Activated CD4-positive, alpha-beta T cell treated with anti-CD3 and anti-CD28 coated beads, Interleukin-2, amount 50 U/mL, for 16 hours (primary cell): Measurements from ENCODE around the gene PLXNB1.
A peak's percentile ranks its signal among the peaks of the same experiment; 100 is the strongest.
"Not testable (repeated sequence)": the region's sequence is repeated elsewhere in the genome, so short reads cannot be mapped to it uniquely, and the experiment has no call there.

Source experiments
- DNase-seq: peaks from one replicate; pipeline ENCODE4 v3.0.0-alpha.2; 2020

Gene PLXNB1

DNA sequence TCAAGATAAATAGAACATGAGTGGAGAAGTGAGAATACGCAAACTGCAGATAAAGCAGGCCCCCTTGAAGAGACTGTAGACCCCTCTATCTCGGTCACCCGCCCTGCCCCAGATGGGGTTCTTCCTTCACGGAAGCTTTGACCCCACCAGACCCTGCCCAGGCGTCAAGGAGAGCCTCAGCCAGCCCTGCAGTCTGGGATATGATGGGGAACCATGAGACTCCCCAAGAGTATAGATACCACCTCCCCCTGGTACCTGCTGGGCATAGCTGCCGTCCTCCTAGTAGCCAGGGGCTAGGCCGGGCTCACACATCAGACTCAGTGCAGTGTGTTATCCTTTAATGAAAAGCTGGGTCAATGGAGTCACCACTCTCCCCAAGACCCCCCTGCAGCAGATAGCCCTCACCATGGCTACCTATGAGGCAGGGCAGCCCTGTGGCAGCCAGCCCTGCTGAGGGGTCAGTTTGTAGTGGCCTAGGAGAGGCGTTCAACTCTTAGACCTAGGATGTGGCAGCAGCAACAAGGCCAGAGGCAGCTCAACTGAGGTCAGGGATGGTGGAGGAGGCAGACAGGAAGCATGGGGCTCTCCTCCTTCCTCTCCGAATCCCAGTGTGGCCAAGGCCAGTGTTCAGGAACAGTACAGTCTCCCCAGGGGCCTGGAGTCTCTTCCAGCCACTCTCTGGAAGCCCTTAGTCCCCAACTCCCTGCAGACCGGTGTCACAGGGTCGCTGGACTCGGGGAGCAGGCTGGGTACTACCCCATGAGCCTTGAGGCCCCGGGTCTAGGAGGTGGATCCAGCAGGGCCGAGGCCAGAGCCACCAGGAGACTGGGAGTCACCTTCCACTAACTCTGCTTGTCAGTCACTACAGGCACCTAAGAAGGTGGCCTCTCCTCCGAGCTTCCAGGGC, 26.1 kb downstream of the PLXNB1 start:
- no peak for DNase-seq

DNA sequence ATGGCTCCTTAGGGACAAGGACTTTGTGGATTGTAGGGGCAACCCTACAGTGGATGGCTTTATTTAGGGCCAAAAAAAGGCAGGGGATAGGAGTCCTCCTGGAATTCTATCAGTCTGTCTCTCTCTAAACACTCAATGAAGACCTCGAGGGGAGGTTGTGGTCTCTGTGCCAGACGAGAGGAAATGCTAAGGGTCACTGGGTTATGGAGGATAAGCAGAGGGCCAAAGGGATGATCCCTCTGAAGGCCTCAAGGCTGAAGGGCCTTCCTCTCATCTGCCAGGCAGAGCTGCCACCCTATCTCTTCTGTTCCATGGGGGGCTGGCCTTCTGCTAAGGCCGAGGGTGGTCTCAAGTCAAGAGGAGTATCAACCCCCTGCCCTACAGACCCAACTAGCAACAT, 27.0 kb downstream of the PLXNB1 start:
- DNase-seq = no peak

DNA sequence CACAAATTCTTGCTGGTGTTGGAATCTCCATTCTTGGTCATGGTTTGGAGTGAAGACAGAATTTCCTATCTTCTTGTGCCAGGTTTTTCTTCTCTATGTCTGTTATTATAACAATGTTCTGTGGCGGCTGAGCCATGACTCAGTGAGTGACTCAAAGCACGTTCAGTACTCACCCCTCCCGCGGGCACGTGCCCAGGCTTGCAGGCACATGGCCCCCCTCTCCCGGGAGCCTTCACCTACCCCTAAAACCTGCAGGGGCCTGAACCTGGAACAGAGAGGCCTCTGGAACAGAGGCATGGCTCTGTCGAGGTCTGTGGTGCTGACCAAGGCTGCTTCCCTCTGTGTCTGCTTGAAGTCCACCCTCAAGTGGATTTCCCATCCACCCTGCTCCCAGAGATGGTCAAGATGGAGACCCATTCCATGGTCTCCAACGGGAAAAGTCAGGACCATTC, 27.6 kb downstream of the PLXNB1 start:
- no peak for DNase-seq

DNA sequence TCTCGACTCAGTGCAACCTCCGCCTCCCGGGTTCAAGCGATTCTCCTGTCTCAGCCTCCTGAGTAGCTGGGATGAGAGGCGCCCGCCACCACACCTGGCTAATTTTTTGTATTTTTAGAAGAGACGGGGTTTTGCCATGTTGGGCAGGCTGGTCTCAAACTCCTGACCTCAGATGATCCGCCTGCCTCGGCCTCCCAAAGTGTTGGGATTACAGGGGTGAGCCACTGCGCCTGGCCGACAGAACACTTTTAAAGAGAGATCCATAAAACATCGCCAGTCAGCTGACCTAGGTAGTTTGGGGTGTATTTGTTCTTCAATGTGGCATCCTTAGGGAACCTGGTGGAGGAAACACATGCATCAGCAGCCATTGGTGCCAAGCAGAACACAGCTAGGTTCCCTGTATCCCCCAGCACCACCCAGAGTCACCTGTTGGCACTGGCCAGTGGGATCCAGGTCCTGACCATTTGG, 28.4 kb downstream of the PLXNB1 start:
- DNase-seq = not testable (repeated sequence)

DNA sequence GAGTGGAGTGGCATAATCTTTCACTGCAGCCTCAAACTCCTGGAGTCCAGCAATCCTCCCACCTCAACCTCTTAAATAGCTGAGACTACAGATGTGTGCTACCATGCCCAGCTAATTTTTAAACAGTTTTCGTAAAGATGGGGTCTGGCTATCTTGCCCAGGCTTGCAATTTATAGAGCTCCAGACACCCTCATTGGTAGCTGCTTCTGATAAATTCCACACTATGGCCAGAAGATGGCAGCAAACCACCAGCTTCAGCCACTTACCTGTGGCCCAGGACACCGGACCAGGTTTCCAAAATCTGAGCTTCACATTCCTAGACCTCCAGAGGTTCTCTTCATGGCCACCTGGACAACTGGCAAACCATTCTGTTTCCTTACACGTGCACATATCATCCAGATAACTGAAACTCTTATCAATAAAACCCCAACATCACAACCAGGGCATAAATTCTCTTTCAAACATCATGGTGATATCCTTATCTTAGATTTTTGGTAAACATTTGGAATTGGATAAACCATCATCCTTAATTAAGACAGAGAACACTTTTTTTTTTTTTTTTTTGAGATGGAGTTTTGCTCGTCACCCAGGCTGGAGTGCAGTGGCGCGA, 29.0 kb downstream of the PLXNB1 start:
- peak; percentile 75 for DNase-seq

DNA sequence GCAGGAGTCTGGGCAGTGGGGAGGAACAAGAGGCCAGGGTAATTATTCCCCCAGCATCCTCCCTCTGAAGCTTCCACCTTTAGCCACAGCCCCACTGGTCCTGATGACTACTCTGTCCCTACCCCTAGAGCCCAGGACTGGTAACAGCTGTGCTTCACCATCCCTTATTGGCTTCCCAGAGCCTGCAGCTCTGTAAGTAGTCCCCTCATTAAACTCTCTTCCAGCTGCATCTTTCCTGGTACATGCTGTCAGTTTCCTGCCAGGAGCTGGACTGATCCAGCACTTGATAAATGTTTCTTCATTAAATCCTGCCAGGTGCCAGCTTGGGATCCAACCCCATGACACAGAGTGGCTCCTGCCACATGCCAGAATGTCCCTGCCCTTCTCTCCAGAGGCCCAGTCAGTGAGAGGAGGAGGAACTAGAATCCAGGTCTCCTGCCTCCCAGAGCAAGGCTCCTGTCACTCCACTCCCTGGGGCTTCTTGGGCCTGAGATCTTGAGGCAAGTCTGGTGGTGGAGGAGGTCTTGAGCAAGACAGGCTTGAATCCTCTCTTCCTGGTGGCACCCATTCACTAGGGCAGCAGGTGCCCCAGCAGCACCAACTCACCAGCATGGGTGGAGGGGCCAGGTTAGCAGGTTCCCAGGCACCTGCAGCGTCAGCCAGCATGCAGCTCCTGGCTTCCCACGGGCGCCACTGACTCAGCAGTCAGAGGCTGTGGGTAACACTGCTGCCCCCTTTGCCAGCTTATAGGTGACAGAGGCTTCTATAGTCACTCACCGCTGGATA, 30.3 kb downstream of the PLXNB1 start:
- no peak for DNase-seq

DNA sequence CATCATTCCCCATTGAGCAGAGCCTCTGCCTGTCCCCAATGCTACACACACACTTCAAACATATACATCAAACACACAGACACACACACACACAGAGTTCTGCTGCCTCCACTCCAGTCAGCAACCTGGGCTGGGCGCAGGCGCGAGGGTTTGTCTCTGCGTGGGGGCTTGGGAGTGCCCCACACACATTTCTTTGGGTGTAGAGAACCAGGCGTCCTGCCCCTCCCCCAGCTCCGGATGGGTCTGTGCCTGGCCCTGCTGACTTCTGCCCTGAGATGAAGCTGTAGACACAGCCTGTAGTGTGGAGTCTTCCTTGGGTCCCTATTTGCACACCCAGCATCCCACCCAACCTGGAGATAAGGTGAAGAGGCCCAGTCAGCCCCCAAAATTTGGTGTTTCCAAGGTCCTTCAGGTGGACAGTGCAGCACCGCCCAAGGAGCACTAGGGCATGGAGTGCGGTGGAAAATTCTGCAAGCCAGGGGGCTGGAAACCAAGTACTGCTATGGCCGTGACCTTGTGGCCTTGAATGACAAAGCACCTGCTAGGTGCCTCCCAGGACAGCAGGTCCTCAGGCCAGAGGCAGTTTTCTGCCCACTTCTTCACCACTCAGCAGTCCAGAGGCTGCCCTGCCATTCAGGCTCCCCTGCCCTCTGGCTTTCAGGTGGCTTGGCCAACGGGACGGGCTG, 31.0 kb downstream of the PLXNB1 start:
- DNase-seq = no peak

DNA sequence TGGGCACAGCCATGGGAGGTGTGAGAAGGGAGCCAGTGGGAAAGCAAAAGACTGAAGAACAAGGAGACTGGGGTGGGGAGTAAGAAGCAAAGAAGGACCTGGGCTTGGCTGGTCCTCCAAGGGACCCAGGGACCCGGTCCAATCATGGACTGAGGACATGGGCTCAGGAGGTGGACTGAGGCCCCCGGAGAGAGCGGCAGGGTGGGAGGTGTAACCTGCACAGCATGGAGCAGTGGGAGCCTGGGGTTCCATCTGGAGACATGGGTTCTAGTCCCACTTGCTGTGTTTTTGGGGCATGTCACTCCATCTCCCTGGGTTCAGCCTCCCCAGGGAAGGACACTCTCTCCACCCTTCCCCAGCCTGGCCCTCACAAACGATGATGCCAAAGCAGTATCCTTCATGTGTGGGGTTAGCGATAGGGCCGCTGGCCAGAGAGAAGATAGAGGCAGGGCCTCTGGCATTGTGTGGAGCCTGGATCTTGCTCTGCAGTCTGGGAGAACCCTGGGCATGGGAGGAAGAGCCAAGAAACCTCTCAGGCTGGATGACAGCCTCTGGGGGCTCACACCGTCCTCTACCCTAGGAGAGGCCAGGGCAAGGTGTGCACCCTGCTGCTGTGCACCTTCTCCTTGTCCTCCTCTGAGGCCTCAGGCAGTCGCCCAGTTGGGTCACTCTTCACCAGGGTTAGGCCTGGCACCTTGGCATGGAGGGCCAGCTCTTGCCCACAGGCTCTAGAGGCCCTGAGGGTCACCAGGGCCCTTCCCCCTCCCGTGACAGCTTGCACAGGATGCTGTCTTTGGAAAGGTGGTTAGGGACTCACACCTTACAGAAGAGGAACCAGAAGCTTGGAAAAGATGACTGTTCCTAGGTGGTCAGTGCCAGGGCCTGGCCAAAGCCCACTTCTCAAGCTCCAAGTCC, 31.9 kb downstream of the PLXNB1 start:
- DNase-seq = no peak

DNA sequence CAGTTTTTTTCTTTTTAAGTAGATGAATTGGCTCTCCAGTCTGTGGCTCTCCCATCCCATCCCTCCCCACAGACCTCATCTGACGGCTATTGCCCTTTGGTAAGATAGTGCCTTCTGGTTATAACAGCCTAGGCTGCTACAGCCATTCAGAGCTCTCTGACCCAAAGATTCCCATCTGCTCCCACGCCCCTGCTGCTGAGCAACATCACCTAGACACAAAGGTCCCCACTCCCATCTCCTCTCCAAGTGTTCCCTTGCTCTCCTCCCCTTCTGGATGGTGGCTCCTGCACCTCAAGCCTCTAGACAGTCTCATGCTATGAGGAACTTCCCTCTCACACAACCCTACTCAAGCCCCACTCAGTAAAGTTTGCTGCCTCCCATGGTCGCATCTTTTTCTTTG, 34.2 kb downstream of the PLXNB1 start:
- DNase-seq = no peak

DNA sequence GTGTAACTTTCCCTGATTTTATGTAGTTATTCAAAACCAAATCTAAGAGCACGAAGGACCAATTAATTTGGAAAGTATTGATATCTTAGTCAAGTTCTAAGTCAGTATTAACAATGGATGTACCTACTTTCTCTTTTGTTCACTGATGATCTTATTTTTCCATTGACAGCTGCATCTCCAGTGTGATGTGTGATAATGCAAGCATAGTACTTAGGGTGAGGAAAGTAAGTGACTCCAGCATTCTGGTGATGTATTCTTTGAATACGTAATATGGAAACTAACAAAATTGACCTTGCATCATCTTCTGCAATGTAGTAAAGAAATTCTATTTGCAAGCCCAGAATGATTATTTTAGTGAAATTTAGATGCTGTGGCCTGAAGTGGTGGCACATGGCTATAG, 35.5 kb downstream of the PLXNB1 start:
- peak; percentile 45 for DNase-seq

DNA sequence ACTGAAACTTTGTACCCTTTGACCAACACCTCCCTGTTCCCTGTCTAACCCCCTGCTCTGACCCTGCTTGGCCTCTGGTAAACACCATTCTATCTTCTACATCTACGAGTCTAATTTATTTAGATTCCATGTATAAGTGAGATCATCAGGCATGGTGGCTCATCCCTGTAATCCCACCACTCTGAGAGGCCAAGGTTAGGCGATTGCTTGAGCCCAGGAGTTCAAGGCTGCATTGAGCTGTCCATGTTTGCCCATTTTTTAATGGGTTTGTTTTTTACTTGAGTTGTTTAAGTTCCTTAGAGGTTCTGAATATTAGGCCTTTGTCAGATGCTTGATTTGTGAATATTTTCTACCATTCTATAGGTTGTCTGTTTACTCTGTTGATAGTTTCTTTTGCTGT, 40.9 kb downstream of the PLXNB1 start:
- DNase-seq = no peak

DNA sequence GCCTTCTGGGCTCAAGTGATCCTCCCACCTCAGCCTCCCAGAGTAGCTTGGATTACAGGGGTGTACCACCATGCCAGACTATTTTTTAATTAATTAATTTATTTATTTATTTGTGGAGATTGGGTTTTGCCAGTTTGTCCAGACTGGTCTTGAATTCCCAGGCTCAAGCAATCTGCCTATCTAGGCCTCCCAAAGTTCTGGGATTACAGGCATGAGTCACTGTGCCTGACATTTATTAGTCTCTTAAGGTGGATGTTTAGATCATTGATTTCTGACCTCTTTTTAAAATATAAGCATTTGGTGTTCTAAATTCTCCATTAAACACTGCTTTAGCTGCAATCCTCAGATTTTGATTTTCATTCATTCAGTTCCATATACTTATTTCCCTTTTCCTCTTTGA, 42.3 kb downstream of the PLXNB1 start:
- DNase-seq = no peak

DNA sequence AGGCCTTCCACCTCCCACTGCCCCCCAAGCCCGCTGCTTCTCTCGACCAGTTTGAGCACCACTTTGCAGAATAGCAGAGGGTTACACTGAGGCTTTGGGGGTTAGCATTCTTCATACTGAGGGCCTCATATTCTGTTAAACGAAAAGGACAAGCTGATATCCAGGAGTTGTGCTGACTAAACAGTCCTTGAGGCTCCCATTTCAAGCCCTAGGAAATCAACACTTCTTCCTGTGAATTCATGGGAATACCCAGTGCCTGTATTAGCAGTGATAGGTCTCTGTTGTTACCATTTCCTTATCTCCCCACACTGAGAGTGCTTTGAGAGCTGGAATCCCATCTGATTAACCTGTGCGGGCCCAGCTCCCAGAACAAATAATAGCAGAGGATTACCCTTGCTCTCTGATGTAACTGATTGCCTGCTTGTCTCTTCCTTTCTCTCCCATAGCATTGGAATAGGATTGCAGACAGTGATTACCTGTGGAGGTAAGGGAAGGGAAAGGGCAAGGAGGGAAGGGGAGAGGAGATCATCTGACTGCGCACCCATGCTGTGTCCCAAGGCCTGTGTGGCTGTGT, 56.9 kb downstream of the PLXNB1 start:
- no peak for DNase-seq

DNA sequence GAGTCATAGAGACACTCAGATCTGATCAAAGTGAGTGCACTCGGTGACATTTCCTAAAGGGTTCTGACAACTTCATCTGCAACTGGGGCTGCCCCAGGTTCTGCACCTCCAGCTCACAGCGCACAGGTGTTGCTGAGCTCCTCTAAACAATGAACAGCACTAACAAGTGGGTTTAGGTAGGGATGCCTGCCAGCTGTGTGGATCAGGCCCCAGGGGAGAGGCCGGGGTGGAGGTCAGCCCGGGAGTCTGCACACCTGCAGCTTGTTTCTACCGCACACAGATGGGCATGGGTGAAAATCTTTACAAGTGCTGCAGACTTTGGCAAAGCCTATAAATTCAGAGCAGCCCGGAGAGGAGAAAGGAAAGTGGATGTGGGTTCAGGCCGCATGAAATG, 57.5 kb downstream of the PLXNB1 start:
- no peak for DNase-seq

DNA sequence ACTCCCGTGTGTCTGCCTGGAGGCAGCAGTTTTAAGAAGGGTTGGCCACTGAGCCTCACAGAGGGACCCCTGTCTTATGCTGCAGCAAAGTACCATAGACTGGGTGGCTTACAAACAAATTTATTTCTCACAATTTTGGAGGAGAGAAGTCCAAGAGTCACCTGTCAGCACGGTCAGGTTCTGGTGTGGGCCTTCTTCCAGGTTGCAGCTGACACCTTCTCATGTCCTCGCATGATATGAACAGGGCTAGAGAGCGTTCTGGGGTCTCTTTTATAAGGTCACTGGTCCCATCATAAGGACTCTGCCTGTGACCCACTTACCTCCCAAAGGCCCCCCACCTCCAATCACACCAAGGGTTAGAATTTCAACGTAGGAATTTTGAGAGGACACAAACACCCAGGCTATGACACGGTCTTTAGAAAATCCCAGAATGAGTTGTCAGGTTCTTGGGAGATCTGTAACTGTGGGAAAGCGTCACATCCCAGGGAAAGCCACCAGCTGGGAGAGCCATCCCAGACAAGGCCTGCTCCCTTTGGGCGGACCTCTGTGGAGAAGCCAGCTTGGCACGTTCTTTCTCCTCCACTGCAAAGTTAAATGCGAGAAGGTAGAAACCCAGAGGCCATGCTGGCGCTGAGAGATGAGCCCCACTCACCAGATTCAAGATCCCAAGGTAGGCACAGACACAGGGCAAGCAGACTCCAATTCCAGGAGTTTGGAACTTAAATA, 58.1 kb downstream of the PLXNB1 start, which contains the start of gene FBXW12:
Gene FBXW12, plus strand, starts transcription at position 569 of the 726 bp plus-strand sequence. CDS start 549 bp downstream, outside the sequence.
- DNase-seq = no peak

DNA sequence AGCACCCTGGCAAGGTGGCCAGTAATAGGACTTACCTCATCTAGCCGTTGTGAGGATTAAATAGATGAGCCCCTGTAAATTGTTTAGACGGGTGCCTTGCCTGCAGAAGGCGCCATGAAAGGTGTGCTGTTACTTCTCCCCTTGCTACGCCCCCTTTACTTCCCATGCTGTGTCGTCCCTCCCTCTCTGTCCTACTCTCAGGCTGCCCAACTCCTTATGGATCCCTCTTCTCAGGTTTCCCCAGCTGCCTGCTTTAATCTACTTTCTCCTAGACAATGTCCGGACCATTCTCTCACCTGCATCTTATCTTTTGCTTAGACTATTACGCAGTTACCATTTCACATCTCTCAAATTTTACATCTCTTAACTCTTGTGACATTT, 59.6 kb downstream of the PLXNB1 start:
- DNase-seq = no peak

DNA sequence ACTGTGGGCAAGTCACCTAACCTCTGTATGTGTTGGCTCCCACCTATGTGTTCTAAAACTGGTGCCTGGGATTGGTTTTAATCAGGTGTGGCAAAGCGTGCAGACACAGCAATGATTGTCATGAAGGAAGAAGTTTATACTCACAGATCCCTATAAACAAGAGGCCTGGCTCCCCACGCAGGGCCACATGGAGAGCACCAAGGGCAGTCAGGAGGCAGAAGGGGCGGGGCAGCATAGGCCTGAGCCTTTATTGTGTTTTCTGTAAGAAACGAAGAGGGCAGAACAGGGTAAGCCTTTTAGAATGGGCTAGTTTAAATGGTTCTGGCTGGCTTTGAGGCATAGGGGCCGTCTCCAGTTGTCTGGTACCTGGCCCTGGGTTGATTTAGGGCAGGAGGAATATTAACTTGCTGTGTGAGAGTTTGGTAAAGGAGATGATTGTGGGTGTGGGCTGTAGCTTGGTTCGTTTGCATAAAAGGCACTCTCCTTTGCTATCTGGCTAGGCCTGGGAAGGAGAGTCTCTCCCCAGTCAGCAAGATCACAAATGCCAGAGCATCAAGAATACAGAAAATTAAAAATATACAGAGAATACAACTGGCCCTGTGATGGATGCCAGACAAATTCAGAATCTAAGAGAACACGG, 60.1 kb downstream of the PLXNB1 start:
- no peak for DNase-seq

DNA sequence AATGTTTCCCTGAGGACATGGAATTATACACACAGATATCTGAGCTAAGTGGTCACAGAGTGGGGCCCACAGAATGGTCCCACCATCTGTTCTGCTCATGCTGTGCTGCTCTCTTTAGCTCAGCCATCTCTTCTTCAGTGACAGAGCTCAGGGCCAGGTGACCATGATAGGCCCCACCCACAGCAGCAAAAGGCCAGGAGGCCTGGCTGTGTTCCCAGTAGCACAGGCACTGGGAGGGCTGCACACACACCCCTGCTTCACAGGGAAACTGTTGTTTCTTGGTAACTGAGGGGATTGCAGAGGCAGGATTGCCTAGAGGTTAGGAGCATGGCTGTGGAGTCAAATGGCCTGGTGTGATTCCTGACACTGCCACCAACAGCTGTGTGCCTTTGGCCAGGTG, 62.7 kb downstream of the PLXNB1 start:
- DNase-seq = no peak

DNA sequence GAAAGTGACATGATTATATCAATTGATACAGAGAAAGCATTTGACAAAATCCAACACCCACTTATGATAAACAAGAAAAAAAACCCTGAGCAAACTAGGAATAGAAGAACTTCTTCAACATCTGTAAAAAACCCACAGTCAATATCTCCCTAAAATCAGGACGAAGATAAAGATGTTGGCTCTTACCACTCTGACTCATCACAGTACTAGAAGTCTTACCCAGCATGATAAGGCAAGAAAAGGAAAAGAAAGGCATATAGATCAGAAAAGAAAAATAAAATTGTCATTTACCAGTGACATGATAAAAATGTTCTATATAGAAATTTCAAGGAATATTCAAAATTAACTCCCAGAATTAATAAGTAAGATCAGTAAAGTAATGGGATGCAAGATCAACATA, 65.0 kb downstream of the PLXNB1 start:
- DNase-seq = no peak

DNA sequence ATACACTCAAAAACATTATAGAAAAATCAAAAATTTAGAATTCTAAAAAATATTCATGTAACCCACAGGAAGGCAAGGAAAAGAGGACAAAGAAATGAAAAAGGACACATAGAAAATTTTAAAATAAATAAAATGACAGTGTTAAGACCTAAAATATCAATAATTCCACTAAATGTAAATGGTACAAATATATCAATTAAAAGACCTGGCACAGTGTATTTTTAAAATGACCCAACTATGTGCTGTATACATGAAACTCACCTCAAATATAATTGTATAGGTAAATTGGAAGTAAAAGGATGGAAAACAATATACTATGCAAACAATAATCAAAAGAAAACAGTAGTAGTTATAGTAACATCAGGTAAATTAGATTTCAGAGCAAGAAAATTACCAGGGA, 68.0 kb downstream of the PLXNB1 start:
- DNase-seq = no peak
